ENCODE measurements around the gene TTC14.

The TTC14 gene

GRCh38 chr3:180626844-180627243 lies 24.9 kb downstream of the TTC14 start:
- in situ Hi-C loops (cut with MboI; ENCODE audit: low sequenced_read_pairs) = no loop called here

- in situ Hi-C loops (cut with MboI; ENCODE audit: low sequenced_read_pairs) = no loop called here
These were observed 28.4 kb downstream of the TTC14 start for GRCh38 chr3:180630371-180630770.

GRCh38 chr3:180631317-180631716 lies 29.4 kb downstream of the TTC14 start:
- in situ Hi-C loops (cut with MboI; ENCODE audit: low sequenced_read_pairs) = no loop called here

- in situ Hi-C loops (cut with MboI; ENCODE audit: low sequenced_read_pairs) = no loop called here
These were observed 31.8 kb downstream of the TTC14 start for GRCh38 chr3:180633722-180634121.

- in situ Hi-C loops (cut with MboI; ENCODE audit: low sequenced_read_pairs) = no loop called here
These were observed 39.0 kb downstream of the TTC14 start for GRCh38 chr3:180640987-180641386.

- in situ Hi-C loops (cut with MboI; ENCODE audit: low sequenced_read_pairs) = no loop called here
These were observed 44.3 kb downstream of the TTC14 start for GRCh38 chr3:180646187-180646790.

- in situ Hi-C loops (cut with MboI; ENCODE audit: low sequenced_read_pairs) = no loop called here
These were observed 54.4 kb downstream of the TTC14 start for GRCh38 chr3:180656406-180656805.

GRCh38 chr3:180657094-180657493 lies 55.1 kb downstream of the TTC14 start:
- in situ Hi-C loops (cut with MboI; ENCODE audit: low sequenced_read_pairs) = no loop called here

Data from HL-60/S4 treated with retinoic acid at 250 ng/mL for 4 days and 3 days (cell line).